ENCODE data around the gene FERD3L. TPM values are rescaled to one million over a fixed set of nuclear protein-coding genes. Genes with fewer than 3 reads are reported as not detected.
A peak's percentile ranks its signal among the peaks of the same experiment; 100 is the strongest.

FERD3L gene
- total RNA-seq, 1 experiment from 2014 or later: not detected

- Mint-ChIP-seq H3K9me3 (no peaks in the 10 kb centered on the region), H3K4me3 (peak overlapping the region; percentile 72), H3K36me3 (no peaks in the 10 kb centered on the region), H3K4me1 (peaks cover 44% of the 10 kb centered on the region), H3K27me3 (ENCODE audit: low read depth) (peaks cover 82% of the 10 kb centered on the region), H3K27ac (no peak overlapping the region)
- peak; percentile 9 for ATAC-seq
- ChIA-PET CTCF (interaction anchor here (0.7 to 1.7 kb wide), 6 partner anchors 12 to 767 kb away, joined by 3 to 11 read pairs (median 4); partner anchors contain the start of gene FERD3L), POLR2A (interaction anchor here (0.8 kb wide), 1 partner anchor 25 kb away, joined by 3 read pairs; no protein-coding TSS in a partner anchor)
- DNase-seq (ENCODE audit: low spot score): peak; percentile 70
- no peak for TF ChIP-seq ZNF317 (CRISPR knock-in tag; IDR thresholded peaks at IDR 0.05; ENCODE audit: borderline replicate concordance, low read depth)
- TF ChIP-seq GABPB1 (CRISPR knock-in tag; IDR thresholded peaks at IDR 0.05): no peak
- TF ChIP-seq, protein P1, sequence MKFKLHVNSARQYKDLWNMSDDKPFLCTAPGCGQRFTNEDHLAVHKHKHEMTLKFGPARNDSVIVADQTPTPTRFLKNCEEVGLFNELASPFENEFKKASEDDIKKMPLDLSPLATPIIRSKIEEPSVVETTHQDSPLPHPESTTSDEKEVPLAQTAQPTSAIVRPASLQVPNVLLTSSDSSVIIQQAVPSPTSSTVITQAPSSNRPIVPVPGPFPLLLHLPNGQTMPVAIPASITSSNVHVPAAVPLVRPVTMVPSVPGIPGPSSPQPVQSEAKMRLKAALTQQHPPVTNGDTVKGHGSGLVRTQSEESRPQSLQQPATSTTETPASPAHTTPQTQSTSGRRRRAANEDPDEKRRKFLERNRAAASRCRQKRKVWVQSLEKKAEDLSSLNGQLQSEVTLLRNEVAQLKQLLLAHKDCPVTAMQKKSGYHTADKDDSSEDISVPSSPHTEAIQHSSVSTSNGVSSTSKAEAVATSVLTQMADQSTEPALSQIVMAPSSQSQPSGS (CRISPR knock-in tag; IDR thresholded peaks at IDR 0.05; ENCODE audit: borderline replicate concordance, low read depth): no peak
- TF ChIP-seq, protein P2, sequence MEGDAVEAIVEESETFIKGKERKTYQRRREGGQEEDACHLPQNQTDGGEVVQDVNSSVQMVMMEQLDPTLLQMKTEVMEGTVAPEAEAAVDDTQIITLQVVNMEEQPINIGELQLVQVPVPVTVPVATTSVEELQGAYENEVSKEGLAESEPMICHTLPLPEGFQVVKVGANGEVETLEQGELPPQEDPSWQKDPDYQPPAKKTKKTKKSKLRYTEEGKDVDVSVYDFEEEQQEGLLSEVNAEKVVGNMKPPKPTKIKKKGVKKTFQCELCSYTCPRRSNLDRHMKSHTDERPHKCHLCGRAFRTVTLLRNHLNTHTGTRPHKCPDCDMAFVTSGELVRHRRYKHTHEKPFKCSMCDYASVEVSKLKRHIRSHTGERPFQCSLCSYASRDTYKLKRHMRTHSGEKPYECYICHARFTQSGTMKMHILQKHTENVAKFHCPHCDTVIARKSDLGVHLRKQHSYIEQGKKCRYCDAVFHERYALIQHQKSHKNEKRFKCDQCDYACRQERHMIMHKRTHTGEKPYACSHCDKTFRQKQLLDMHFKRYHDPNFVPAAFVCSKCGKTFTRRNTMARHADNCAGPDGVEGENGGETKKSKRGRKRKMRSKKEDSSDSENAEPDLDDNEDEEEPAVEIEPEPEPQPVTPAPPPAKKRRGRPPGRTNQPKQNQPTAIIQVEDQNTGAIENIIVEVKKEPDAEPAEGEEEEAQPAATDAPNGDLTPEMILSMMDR (IDR thresholded peaks at IDR 0.05): no peak
- no peak for TF ChIP-seq RORB (CRISPR knock-in tag; IDR thresholded peaks at IDR 0.05)
- TF ChIP-seq ZNF138 (CRISPR knock-in tag; conservative IDR thresholded peaks at IDR 0.05): no peak
- no peak for TF ChIP-seq SP1 (CRISPR knock-in tag; conservative IDR thresholded peaks at IDR 0.05)
- TF ChIP-seq ZNF219 (CRISPR knock-in tag; IDR thresholded peaks at IDR 0.05; ENCODE audit: borderline replicate concordance): no peak
- no peak for TF ChIP-seq FOXP4 (CRISPR knock-in tag; IDR thresholded peaks at IDR 0.05)
- TF ChIP-seq ZNF121 (CRISPR knock-in tag; IDR thresholded peaks at IDR 0.05): no peak
- TF ChIP-seq ZNF396 (CRISPR knock-in tag; IDR thresholded peaks at IDR 0.05; ENCODE audit: borderline replicate concordance): no peak
- TF ChIP-seq TCF7 (CRISPR knock-in tag; IDR thresholded peaks at IDR 0.05; ENCODE audit: low read depth): no peak
- TF ChIP-seq, protein P3, sequence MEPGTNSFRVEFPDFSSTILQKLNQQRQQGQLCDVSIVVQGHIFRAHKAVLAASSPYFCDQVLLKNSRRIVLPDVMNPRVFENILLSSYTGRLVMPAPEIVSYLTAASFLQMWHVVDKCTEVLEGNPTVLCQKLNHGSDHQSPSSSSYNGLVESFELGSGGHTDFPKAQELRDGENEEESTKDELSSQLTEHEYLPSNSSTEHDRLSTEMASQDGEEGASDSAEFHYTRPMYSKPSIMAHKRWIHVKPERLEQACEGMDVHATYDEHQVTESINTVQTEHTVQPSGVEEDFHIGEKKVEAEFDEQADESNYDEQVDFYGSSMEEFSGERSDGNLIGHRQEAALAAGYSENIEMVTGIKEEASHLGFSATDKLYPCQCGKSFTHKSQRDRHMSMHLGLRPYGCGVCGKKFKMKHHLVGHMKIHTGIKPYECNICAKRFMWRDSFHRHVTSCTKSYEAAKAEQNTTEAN (CRISPR knock-in tag; IDR thresholded peaks at IDR 0.05): 0 out of 2 replicates have a peak, but pooled peaks have one; percentile 58
- TF ChIP-seq FOXJ3 (CRISPR knock-in tag; IDR thresholded peaks at IDR 0.05; ENCODE audit: borderline replicate concordance): no peak
- no peak for TF ChIP-seq ESRRA (CRISPR knock-in tag; IDR thresholded peaks at IDR 0.05; ENCODE audit: borderline replicate concordance)
- TF ChIP-seq, protein P4, sequence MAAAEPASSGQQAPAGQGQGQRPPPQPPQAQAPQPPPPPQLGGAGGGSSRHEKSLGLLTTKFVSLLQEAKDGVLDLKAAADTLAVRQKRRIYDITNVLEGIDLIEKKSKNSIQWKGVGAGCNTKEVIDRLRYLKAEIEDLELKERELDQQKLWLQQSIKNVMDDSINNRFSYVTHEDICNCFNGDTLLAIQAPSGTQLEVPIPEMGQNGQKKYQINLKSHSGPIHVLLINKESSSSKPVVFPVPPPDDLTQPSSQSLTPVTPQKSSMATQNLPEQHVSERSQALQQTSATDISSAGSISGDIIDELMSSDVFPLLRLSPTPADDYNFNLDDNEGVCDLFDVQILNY (CRISPR knock-in tag; IDR thresholded peaks at IDR 0.05): no peak
- TF ChIP-seq HMGXB4 (CRISPR knock-in tag; IDR thresholded peaks at IDR 0.05): no peak
- no peak for TF ChIP-seq ELF4 (CRISPR knock-in tag; IDR thresholded peaks at IDR 0.05; ENCODE audit: low read depth)
- TF ChIP-seq ZNF281 (CRISPR knock-in tag; IDR thresholded peaks at IDR 0.05): no peak
- no peak for TF ChIP-seq NR2C2 (CRISPR knock-in tag; IDR thresholded peaks at IDR 0.05)
- TF ChIP-seq CBFB (CRISPR knock-in tag; IDR thresholded peaks at IDR 0.05; ENCODE audit: low read depth): no peak
- TF ChIP-seq EMX1 (CRISPR knock-in tag; IDR thresholded peaks at IDR 0.05): no peak
- TF ChIP-seq SMAD4 (CRISPR knock-in tag; IDR thresholded peaks at IDR 0.05): no peak
- no peak for TF ChIP-seq SOX15 (CRISPR knock-in tag; IDR thresholded peaks at IDR 0.05)
Measured at GRCh38 chr7:19118636-19119371, 26.4 kb downstream of the FERD3L start.

Data from WTC11 (cell line).